GM10248 (cell line): ENCODE results near the gene MAP1LC3B2.
A peak's percentile ranks its signal among the peaks of the same experiment; 100 is the strongest.

Experiments used
- CTCF ChIA-PET: fragments of 300-600 bp; sonication (Branson Sonifier 250); formaldehyde crosslinking; extraction: SDS; loops from one replicate; lab custom pipeline; 2021; ENCODE audit warnings: antibody characterized with exemption; lab: Yijun Ruan, JAX
- POLR2A ChIA-PET: fragments of 350-650 bp; sonication (Branson Sonifier 250); formaldehyde crosslinking; extraction: SDS; loops from one replicate; lab custom pipeline; 2020; ENCODE audit warnings: antibody characterized with exemption; lab: Yijun Ruan, JAX
- DNase-seq: peaks from one replicate; pipeline ENCODE4 v3.0.0; 2012; ENCODE audit errors: extremely low spot score
- TF ChIP-seq, protein P1 (sequence below): IDR thresholded peaks from 2 replicates; pipeline ENCODE4 v1.5.1; 2012; ENCODE audit warnings: mild to moderate bottlenecking, low read depth; ENCODE audit errors: extremely low read depth, missing control alignments, control extremely low read depth

The MAP1LC3B2 gene

DNA sequence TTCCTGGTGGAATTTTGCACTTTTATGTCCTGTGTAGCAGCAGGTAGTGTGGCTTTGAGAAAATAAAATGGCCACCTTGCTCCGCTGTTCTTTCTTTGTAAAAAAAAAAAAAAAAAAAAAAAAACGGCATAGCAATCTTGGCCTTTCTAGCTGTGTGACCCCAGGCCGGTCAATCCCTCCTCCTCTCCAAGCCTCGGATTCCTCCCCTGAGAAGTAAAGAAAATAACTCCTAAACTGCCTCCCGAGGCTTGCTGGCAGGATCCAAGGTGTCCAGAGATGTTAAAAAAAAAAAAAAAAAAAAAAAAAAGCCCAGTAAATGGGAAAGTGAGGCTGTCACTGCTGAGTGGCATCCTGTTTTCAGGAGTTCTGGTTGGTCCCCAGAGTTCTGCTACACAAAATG lies 23.9 kb upstream of the MAP1LC3B2 start:
- TF ChIP-seq, protein P1, sequence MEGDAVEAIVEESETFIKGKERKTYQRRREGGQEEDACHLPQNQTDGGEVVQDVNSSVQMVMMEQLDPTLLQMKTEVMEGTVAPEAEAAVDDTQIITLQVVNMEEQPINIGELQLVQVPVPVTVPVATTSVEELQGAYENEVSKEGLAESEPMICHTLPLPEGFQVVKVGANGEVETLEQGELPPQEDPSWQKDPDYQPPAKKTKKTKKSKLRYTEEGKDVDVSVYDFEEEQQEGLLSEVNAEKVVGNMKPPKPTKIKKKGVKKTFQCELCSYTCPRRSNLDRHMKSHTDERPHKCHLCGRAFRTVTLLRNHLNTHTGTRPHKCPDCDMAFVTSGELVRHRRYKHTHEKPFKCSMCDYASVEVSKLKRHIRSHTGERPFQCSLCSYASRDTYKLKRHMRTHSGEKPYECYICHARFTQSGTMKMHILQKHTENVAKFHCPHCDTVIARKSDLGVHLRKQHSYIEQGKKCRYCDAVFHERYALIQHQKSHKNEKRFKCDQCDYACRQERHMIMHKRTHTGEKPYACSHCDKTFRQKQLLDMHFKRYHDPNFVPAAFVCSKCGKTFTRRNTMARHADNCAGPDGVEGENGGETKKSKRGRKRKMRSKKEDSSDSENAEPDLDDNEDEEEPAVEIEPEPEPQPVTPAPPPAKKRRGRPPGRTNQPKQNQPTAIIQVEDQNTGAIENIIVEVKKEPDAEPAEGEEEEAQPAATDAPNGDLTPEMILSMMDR, result no peak
- ChIA-PET POLR2A (interaction anchor here (1.0 kb wide), 1 partner anchor 24 kb away, joined by 15 read pairs; the partner anchor contains the start of gene MAP1LC3B2), CTCF (interaction anchor here (1.2 to 1.9 kb wide), 3 partner anchors 10 to 24 kb away, joined by 4 read pairs; partner anchors contain the start of gene MAP1LC3B2)
- no peak for DNase-seq

DNA sequence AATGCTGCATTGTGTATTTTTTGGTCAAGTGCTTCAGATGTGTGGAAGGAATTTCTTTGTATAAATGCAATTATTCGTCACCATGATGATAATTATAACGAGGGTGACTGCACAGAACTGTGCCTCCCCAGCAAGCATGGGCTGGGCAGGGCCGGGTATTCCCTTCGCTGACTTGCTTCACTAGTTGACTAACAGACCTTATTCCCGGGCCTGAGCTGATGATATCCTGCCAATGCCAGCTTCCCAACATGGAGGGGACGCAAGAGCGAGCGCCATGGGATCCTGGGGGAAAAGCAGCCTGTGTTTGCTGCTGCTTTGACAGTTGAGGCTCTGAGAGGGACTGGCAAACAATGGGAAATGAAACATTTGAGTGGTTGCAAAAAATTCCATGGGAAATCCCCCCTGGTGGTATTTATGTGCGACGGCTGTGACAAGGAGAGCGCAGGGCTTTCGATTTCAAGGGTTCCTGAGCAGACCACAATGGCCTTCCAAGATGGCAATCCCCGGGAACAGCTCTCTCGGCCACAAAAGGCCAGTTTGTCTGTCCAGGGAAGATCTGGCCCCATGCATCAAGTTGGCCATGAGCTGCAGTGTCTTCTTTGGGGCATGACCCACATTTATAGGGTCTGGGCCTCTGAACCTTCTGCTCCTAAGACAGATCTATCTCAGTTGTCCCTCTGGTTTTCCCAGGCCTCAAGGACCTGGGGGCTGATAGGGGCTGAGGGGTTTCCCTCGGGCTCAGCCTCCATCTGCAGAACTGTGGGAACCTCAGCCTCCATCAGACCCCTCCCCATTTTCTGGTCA lies 21.9 kb upstream of the MAP1LC3B2 start:
- POLR2A ChIA-PET, result interaction anchor here (1.5 kb wide), 1 partner anchor 22 kb away, joined by 6 read pairs; the partner anchor contains the start of gene MAP1LC3B2
- CTCF ChIA-PET, result interaction anchor here (0.9 to 2.1 kb wide), 4 partner anchors 22 to 342 kb away, joined by 3 to 12 read pairs (median 3); partner anchors contain the start of gene MAP1LC3B2
- TF ChIP-seq, protein P1, result no peak
- DNase-seq, result no peak

DNA sequence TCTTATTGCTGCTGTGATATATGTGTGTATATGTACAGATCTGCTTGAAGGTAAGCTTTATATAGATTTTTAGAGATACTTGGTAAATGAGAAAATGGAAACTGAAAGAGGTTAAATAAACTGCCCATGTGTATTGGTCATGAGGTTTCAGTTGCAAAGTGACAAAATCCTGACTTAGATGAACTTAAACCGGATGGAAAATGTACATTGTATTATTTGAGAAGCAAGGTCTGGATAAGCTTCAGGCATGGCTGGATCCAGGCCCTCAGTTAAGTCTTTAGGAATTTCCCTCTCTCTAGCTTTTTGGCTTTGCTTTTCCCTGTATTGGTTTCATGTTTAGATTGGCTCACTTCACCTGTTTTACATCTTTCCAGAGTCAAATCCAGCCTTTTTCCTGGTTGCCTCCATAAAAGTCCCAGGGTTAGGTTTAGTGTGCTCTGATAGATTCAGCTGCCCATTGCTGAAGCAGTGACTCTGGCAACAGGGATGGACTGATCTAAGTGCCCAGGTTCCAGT lies 21.0 kb upstream of the MAP1LC3B2 start:
- TF ChIP-seq, protein P1, result no peak
- POLR2A ChIA-PET, result interaction anchor here (1.5 kb wide), 1 partner anchor 21 kb away, joined by 6 read pairs; the partner anchor contains the start of gene MAP1LC3B2
- DNase-seq, result peak; percentile 50
- CTCF ChIA-PET, result interaction anchor here (0.9 to 2.1 kb wide), 4 partner anchors 21 to 343 kb away, joined by 3 to 12 read pairs (median 4); partner anchors contain the start of gene MAP1LC3B2

DNA sequence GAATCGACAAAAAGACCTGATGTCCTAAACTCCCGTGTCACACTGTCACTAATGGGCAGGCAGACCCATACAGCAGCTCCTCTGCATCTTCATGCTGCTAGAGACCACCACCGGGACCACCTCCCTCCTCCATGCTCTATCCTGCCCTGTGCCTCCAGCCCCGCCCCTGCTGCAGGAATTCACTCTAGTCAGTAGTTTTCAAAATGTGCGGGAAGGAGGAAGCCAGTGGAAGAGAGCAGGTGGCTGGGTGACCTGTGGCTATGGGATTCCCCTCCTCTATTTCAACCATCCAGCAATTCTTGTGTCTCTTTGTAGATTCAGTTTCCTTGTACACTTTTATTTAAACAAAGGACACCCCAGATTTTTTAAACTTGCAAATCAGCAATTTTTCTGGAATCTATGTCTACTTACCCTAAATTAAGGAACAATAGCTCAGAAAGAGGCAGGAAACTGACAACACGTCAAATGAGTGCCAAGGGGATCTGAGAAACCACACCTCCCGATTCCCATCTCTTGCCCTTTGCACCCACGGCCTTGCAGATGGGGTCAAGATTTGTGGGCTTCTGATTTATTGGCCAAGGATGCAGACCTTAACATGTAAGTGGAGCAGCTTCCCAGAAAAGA lies 20.4 kb upstream of the MAP1LC3B2 start:
- no peak for DNase-seq
- ChIA-PET CTCF (interaction anchor here (1.5 to 2.1 kb wide), 3 partner anchors 20 to 62 kb away, joined by 3 to 12 read pairs (median 6); partner anchors contain the start of gene MAP1LC3B2), POLR2A (no interaction called here)
- TF ChIP-seq, protein P1, result no peak

DNA sequence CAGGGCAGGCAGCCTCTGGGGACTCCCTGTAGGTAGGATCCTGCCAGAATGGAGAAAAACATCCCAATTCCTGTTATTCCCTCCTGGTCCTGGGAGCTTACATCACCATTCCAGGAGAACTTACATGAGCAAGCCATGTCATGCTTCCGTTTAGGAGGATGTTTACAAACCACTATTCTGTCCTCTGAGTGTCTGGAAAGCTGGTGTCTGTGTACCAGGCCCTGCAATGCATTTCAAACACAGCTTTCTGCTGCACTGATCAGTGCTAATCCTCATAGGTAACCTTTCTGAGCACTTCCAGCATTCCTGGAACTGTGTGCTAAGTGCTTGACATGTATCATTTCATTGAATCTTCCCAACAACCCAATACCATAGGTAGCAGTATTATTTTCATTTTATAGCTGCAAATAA lies 19.8 kb upstream of the MAP1LC3B2 start:
- DNase-seq, result no peak
- ChIA-PET POLR2A (interaction anchor here (1.0 kb wide), 1 partner anchor 19 kb away, joined by 5 read pairs; the partner anchor contains the start of gene MAP1LC3B2), CTCF (interaction anchor here (2.0 to 2.1 kb wide), 2 partner anchors 20 to 61 kb away, joined by 6 to 12 read pairs; partner anchors contain the start of gene MAP1LC3B2)
- TF ChIP-seq, protein P1, result no peak

DNA sequence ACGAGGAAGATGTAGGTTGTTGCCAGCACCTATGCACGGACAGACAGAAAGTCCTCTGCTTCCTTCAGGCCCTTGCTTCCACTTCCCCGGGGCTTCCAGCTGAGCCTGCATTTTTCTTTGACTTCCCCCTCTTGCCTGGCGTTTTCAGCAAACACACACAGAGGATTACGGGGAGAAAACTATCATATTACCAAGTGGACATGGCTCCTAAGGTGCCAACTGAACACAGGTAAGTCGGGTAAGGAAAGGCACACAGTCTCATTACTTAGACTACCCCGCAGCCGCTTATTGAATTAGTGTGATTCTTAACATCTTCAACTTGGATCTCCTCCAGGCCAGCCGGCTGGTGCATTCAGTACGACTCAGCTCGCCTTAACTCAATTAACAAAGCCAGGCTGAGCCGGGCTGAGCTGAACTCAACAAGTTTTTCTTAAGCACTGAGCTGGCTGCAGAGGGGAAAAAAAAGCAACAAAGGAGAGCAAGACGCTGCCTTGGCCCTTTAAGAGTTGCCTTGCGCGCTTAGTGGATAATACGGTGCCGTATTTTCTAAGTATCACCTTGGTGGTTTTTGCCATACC lies 19.2 kb upstream of the MAP1LC3B2 start:
- CTCF ChIA-PET, result interaction anchor here (2.0 kb wide), 1 partner anchor 60 kb away, joined by 6 read pairs; no protein-coding TSS in a partner anchor
- TF ChIP-seq, protein P1, result no peak
- POLR2A ChIA-PET, result interaction anchor here (1.0 kb wide), 1 partner anchor 19 kb away, joined by 5 read pairs; the partner anchor contains the start of gene MAP1LC3B2
- no peak for DNase-seq
